Uterus (tissue), 2 donors: ENCODE measurements around the gene PTPRG.

Source experiments
- CTCF ChIP-seq, 4 experiments: fragments of 200-600 bp in 2 of 4; fragments of 450-650 bp in 2 of 4; sonication (generic) in 2 of 4; IDR thresholded peaks; one replicate each; pipeline ENCODE4 v1.5.1; 2016 to 2019; ENCODE audit warnings: antibody characterized with exemption in 4 of 4, mild to moderate bottlenecking in 2 of 4, moderate library complexity in 1 of 4
- POLR2A ChIP-seq, 2 donors: fragments of 450-650 bp; IDR thresholded peaks; one replicate each; pipeline ENCODE4 v1.6.1; 2016; ENCODE audit warnings: antibody characterized with exemption in 2 of 2, mild to moderate bottlenecking in 1 of 2, moderate library complexity in 1 of 2

GRCh38 chr3:62139957-62140356 is 578.6 kb downstream of the PTPRG start:
- TF ChIP-seq CTCF (IDR thresholded peaks at IDR 0.05) = no peak
- no peak for TF ChIP-seq POLR2A (IDR thresholded peaks at IDR 0.05)
